ENCODE results near the gene LAS1L. TPM values are rescaled to one million over a fixed set of nuclear protein-coding genes. Genes with fewer than 3 reads are reported as not detected.

Gene LAS1L
- total and polyA plus RNA-seq, 2 donors (not counting 1 experiment from before 2014, with no cell fraction given): 11.9 to 16.4 TPM

- no peak for DNase-seq (ENCODE audit: low read depth in 2 of 2)
- H3K79me2 ChIP-seq (ENCODE audit: control insufficient read depth, insufficient read depth, low read length): no peaks in the 10 kb centered on the region
- H3K9ac ChIP-seq (ENCODE audit: insufficient read depth, low read length): no peak overlapping the region
- no peak overlapping the region for H3K27ac ChIP-seq (ENCODE audit: insufficient read depth, low read length)
- no peaks in the 10 kb centered on the region for H3K9me3 ChIP-seq (ENCODE audit: control insufficient read depth, insufficient read depth, low read depth, low read length)
- no peaks in the 10 kb centered on the region for H3K4me1 ChIP-seq (ENCODE audit: control insufficient read depth, extremely low read depth, insufficient read depth, low read length)
- no peaks in the 10 kb centered on the region for H3K27me3 ChIP-seq (ENCODE audit: control insufficient read depth, insufficient read depth, low read length)
- H3K4me2 ChIP-seq (ENCODE audit: extremely low read depth, insufficient read depth, low read length): no peak overlapping the region
- no peaks in the 10 kb centered on the region for H4K20me1 ChIP-seq (ENCODE audit: control insufficient read depth, extremely low read depth, insufficient read depth, low read length)
- TF ChIP-seq, protein P1, sequence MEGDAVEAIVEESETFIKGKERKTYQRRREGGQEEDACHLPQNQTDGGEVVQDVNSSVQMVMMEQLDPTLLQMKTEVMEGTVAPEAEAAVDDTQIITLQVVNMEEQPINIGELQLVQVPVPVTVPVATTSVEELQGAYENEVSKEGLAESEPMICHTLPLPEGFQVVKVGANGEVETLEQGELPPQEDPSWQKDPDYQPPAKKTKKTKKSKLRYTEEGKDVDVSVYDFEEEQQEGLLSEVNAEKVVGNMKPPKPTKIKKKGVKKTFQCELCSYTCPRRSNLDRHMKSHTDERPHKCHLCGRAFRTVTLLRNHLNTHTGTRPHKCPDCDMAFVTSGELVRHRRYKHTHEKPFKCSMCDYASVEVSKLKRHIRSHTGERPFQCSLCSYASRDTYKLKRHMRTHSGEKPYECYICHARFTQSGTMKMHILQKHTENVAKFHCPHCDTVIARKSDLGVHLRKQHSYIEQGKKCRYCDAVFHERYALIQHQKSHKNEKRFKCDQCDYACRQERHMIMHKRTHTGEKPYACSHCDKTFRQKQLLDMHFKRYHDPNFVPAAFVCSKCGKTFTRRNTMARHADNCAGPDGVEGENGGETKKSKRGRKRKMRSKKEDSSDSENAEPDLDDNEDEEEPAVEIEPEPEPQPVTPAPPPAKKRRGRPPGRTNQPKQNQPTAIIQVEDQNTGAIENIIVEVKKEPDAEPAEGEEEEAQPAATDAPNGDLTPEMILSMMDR (conservative IDR thresholded peaks at IDR 0.05 in 1 of 2, IDR thresholded peaks at IDR 0.05 in 1 of 2; ENCODE audit: low read depth in 1 of 2, low read length in 2 of 2): no peak
- no peak for TF ChIP-seq EZH2 (IDR thresholded peaks at IDR 0.05; ENCODE audit: low read length, missing control alignments)
- no peak overlapping the region for H2AFZ ChIP-seq (ENCODE audit: low read length)
- no peaks in the 10 kb centered on the region for H3K36me3 ChIP-seq (ENCODE audit: control insufficient read depth, insufficient read depth, low read length)
- no peak overlapping the region for H3K4me3 ChIP-seq (replicated peaks in 1 of 4; ENCODE audit: control extremely low read depth in 1 of 4, insufficient read depth in 1 of 4, low read depth in 3 of 4, low read length in 4 of 4)
Measured at GRCh38 chrX:65508851-65509250, 25.7 kb downstream of the LAS1L start.

GRCh38 chrX:65502618-65503017 is 32.0 kb downstream of the LAS1L start:
- H2AFZ ChIP-seq (ENCODE audit: low read length): no peak overlapping the region
- no peaks in the 10 kb centered on the region for H3K36me3 ChIP-seq (ENCODE audit: control insufficient read depth, insufficient read depth, low read length)
- no peaks in the 10 kb centered on the region for H3K27me3 ChIP-seq (ENCODE audit: control insufficient read depth, insufficient read depth, low read length)
- no peaks in the 10 kb centered on the region for H3K9me3 ChIP-seq (ENCODE audit: control insufficient read depth, insufficient read depth, low read depth, low read length)
- H3K79me2 ChIP-seq (ENCODE audit: control insufficient read depth, insufficient read depth, low read length): no peaks in the 10 kb centered on the region
- DNase-seq (ENCODE audit: low read depth in 2 of 2): no peak
- no peaks in the 10 kb centered on the region for H3K4me1 ChIP-seq (ENCODE audit: control insufficient read depth, extremely low read depth, insufficient read depth, low read length)
- no peak for TF ChIP-seq EZH2 (IDR thresholded peaks at IDR 0.05; ENCODE audit: low read length, missing control alignments)
- TF ChIP-seq, protein P1 (conservative IDR thresholded peaks at IDR 0.05 in 1 of 2, IDR thresholded peaks at IDR 0.05 in 1 of 2; ENCODE audit: low read depth in 1 of 2, low read length in 2 of 2): no peak
- H3K27ac ChIP-seq (ENCODE audit: insufficient read depth, low read length): no peak overlapping the region
- no peak overlapping the region for H3K9ac ChIP-seq (ENCODE audit: insufficient read depth, low read length)
- H3K4me3 ChIP-seq (replicated peaks in 1 of 4; ENCODE audit: control extremely low read depth in 1 of 4, insufficient read depth in 1 of 4, low read depth in 3 of 4, low read length in 4 of 4): no peak overlapping the region
- no peaks in the 10 kb centered on the region for H4K20me1 ChIP-seq (ENCODE audit: control insufficient read depth, extremely low read depth, insufficient read depth, low read length)
- H3K4me2 ChIP-seq (ENCODE audit: extremely low read depth, insufficient read depth, low read length): no peak overlapping the region

GRCh38 chrX:65493431-65493830 is 41.2 kb downstream of the LAS1L start:
- no peak for TF ChIP-seq EZH2 (IDR thresholded peaks at IDR 0.05; ENCODE audit: low read length, missing control alignments)
- TF ChIP-seq, protein P1 (conservative IDR thresholded peaks at IDR 0.05 in 1 of 2, IDR thresholded peaks at IDR 0.05 in 1 of 2; ENCODE audit: low read depth in 1 of 2, low read length in 2 of 2): no peak
- Histone ChIP-seq H3K9ac (ENCODE audit: insufficient read depth, low read length) (no peak overlapping the region), H3K79me2 (ENCODE audit: control insufficient read depth, insufficient read depth, low read length) (no peaks in the 10 kb centered on the region), H3K4me1 (ENCODE audit: control insufficient read depth, extremely low read depth, insufficient read depth, low read length) (no peaks in the 10 kb centered on the region), H3K27me3 (ENCODE audit: control insufficient read depth, insufficient read depth, low read length) (no peaks in the 10 kb centered on the region), H3K27ac (ENCODE audit: insufficient read depth, low read length) (no peak overlapping the region), H4K20me1 (ENCODE audit: control insufficient read depth, extremely low read depth, insufficient read depth, low read length) (no peaks in the 10 kb centered on the region), H3K9me3 (ENCODE audit: control insufficient read depth, insufficient read depth, low read depth, low read length) (no peaks in the 10 kb centered on the region), H3K4me3 (replicated peaks in 1 of 4; ENCODE audit: control extremely low read depth in 1 of 4, insufficient read depth in 1 of 4, low read depth in 3 of 4, low read length in 4 of 4) (no peak overlapping the region), H3K4me2 (ENCODE audit: extremely low read depth, insufficient read depth, low read length) (no peak overlapping the region), H2AFZ (ENCODE audit: low read length) (no peak overlapping the region), H3K36me3 (ENCODE audit: control insufficient read depth, insufficient read depth, low read length) (no peaks in the 10 kb centered on the region)
- no peak for DNase-seq (ENCODE audit: low read depth in 2 of 2)
